Activated CD8-positive, alpha-beta memory T cell treated with anti-CD3 and anti-CD28 coated beads, Interleukin-2, amount 50 U/mL, for 48 hours (primary cell): ENCODE measurements around the gene GNAT2.

Experiments
- DNase-seq: peaks from one replicate; pipeline ENCODE4 v3.0.0-alpha.2; 2020

The GNAT2 gene

DNA sequence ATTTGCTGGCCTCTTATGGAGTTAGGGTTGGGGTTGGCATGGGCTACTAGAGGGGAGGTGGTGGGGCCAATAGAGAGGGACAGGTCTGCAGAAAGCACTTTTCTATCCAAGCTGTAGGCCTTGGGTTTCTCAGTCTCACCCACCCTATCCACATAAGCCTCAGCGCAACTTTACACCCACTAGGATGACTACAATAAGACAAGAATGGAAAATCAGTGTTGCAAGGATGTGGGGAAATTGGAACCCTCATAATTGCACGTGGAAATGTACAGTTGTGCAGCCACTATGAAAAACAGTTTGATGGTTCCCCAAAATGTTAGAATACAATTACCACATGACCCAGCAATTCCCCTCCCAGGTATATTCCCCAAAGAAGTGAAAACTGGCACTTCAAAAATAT lies 22.4 kb upstream of the GNAT2 start:
- no peak for DNase-seq

DNA sequence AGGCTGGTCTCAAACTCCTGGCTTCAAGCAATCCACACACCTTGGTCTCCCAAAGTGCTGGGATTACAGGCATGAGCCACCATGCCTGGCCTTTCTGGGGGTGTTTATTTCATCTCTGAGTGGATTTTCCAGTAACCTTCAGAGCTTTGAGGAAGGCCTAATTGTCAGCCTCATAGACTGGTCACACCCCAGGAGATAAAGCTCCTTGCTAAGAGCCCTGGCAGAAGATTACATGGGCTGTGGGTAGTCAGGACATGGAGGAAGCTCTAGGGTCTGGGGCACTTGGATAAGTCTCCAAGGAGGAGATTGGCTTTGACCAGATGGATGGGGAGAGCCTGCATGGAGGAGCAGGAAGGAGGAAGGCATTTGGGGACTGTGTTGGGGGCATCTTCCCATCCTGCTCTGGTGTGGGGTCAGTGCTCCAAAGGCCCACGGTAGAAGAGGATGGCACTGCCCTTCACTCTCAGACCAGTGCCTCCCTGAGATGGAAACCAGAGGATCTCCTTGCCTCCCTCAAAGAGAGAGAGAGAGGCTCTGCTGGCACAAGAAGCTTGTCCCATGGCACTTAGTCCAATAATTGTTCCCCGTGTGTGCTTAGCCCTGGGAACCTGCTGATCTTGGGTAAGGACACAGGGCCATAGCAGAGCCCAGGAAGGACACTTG lies 21.8 kb upstream of the GNAT2 start:
- no peak for DNase-seq

DNA sequence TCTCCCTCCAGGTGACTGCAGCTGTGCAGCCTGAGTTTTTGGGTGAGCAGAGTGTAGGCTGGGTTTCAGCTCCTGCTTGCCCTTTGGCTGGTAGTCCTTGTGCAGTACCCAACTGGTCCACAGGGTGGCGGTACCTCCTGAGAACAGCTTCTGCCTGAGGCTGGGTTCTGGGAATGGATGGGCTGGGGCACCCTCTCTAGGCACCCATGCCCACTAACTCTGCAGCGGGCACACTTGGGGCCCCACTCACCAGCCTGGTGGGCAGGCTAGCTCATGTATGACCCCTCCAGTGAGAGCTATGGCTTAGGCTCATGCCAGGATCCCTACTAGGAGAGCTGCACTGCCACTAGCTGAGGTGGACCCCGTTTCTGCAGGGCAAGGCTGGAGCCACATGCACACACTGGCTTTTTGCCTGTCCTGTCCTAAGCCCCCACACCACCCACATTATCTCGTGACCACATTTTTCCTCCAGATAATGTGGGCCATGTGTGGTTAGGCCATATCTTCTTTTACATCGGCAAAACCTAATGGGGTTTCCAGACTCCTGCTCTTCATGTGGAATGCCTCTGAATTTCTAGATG lies 21.0 kb upstream of the GNAT2 start:
- DNase-seq, result peak; percentile 100

DNA sequence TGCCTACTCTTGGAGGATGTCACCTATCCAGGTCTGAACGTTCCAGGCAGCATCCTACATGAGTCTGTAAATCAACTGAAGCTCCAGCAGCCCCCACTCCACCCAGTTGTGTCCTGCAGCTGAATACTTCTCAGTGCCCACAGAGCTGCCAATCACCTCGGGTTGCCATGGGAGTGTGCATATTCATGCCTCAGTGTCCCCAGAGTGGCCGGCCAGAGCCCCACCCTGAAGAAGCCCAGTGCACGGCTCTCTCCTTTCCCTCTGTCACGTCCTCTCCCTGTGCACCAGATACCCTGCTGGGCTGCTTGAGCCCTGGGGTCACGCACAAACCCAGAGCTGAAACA lies 20.4 kb upstream of the GNAT2 start:
- no peak for DNase-seq

DNA sequence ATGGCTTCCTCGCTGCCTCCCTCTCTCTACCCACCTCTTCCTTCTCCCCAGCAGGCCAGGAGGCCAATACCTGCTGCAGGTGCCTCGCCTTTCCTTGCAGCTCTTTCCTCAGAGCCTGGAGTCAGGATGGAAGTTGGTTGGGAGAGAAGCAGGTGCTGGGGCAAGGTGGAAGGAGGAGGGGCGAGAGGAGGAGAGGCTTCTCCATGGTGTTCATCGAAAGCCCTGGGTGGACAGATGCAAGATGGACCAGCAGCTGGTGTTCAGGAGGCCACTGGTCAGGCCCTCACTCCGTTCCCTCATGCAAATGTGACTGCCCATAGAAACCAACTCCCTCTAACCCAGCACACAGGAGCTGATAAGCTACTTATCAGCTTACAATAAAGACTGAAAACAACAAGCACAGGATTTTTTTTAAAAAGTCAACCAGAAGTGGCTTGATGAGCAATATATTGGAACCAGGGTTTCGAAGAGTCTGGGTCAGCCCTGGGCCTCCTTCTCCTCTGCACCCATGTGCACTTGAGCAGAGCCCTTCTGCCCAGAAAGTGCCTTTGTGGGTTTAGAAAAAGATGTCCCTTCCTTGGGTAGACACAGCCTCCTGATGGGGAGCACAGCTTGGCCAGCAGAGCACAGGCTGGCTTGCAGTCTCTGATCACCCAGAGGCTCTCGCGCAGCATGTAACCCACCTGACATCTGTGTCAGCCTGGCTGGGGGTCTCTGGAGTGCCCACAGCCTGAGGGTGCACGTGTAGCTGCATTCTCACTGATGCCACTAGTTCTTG lies 19.8 kb upstream of the GNAT2 start:
- DNase-seq, result no peak

DNA sequence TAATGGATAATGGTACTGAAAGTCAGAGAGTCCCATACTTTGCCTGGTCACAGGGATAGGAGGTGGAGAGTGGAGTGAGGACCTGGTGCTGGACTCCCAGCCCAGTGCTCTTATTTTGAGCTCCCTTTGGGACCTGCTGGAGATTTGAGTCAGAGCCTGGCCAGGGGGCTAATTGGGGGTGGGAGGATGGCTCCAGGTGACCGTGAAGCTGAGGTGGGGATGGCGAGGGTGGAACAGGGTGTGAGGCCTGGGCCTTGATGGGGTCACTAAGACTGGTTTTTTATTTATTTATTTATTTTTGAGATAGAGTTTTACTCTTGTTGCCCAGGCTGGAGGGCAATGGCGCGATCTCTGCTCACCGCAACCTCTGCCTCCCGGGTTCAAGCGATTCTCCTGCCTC lies 18.0 kb upstream of the GNAT2 start:
- no peak for DNase-seq

DNA sequence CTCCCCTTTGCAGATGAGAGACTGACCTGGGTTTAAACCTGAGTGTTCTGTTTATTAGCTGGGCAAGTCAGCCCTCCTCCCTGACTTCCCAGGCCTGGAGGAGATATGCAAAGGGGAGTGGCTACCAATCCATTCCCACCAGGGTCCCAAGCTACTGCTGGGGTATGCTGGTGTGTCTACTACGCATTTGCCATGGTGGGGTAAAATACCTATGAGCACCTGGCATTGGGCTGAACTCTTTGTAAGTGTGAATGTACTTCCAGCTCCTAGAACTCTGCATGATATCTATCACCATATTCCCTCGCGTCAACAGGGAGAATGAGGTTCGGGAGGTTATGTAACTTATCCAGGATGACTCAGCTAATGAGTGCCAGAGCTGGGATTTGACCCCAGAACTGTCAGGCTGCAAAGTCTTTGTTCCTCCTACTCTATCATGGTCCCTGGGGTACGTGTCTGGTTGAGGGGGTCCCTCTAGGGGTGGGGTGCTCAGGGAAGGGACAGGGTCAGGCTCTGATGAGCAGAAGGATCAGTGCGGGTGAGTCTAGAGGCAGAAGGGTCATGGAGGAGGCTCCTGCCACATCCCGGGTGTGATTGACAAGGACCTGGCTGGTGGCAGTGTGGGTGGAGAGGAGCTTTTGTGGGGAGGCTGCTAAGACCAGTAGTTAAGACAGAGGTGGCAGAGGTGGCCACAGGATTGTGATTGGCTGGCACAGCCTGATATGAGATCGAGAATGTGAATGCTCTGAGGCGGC lies 17.0 kb upstream of the GNAT2 start:
- DNase-seq, result no peak

DNA sequence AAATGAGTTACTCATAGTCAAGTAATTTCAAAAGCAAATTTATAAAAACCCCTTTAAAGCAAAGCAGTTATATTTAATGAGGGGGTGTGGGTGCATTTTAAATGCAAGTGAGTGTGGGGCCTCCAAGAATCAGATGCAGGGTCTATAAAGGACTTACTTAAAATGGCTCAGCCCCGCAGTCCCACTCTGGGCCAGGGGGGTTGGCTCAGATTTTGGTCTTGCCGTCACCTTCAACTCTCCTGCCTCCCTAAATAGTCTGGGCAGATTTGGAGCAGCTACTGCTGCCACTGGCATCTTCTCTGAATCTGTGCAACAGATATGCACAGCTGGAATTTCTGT lies 16.4 kb upstream of the GNAT2 start:
- DNase-seq, result no peak

DNA sequence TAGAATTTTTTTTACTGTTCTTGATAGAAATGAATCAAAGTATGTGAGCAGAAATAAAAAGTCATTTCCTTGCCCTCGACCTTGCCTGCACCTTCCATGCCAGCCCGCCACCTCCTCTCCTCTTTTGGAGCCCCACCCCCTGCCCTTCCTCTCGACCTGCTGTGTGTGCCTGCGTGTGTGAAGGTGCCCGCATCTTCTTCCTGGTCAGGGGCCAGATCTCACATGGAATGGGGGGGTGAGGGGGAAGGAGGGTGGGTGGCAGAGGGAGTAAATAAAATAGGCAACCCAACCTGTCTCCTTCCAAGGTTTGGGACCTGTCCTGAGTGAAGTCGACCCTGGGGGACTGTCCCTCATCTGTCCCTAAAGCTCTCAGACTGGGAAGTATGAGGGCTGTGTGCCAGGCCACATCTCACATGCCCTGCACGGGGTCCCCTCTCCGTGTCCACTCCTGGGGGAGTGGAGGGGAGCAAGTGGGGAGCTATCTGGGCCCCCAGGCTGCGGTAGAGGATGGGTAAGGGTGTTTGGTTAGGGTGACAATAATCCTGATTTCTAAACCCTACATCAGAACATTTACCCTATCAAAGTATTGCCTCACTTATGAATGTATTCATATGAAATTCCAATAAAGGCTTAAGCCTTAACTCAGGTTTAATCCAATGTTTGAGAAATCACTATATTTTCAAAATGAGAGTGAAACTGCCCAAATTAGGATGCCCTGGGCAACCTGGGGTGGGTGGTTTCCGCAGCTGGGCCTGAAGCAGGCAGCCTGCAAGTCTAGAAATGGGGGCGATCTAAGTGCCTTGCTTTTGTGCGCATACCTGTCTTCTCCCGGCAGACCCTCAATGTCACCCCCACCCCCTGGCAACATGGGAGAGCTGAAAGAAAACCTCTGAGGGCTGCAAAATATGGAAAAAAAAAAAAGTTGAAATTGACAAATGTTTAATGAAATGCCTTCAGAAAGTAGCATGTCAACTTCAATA lies 15.6 kb upstream of the GNAT2 start:
- no peak for DNase-seq

DNA sequence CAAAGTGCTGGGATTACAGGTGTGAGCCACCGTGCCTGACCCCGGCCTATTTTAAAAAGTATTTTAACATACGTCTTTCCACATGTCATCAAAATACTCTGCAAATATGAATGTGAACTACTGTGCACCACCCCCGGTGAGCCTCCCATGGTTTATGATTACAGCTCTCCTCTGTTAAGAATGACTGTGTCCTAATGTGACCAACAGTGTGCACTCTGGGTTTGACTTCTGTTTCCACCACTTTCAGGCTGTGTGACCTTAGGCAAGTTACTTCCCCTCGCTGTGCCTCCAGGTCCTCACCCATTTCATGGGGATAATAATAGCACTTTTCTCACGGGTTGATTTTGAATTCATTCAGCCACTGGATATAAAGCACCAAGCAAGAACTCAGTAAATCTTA lies 14.9 kb upstream of the GNAT2 start:
- no peak for DNase-seq

DNA sequence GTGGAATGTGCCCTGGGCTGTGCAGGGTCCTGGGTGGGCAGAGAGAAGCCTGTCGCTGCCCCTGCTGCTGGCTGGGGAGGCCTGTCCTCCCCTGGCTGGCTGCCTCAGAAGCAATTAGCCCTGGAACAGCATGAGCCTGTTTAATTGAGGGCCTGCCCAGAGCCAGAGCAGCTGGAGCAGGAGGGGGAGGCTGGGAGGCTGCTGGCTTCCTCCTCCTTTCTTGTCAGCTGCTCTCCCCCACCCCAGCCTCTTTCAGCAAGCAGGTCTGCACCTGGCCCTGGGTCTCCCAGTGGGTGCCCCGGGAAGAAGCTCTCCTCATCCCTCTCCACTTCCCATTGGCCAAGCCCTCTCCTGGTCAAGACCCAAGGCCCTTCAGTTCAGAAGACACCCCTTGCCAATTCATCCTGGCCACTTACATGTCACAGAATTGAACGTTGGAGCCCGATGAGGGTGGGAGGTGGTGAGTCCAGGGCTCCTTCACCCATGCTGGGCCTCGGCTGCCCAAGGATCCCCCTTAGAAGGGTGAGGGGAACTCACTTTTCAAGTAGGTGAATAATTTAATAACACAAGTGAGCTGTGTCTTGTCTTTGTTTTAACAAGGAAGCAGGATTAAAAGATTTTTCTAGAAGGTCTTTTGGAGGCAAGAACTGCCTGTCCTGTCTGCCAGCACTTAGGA lies 13.4 kb upstream of the GNAT2 start:
- DNase-seq, result no peak

DNA sequence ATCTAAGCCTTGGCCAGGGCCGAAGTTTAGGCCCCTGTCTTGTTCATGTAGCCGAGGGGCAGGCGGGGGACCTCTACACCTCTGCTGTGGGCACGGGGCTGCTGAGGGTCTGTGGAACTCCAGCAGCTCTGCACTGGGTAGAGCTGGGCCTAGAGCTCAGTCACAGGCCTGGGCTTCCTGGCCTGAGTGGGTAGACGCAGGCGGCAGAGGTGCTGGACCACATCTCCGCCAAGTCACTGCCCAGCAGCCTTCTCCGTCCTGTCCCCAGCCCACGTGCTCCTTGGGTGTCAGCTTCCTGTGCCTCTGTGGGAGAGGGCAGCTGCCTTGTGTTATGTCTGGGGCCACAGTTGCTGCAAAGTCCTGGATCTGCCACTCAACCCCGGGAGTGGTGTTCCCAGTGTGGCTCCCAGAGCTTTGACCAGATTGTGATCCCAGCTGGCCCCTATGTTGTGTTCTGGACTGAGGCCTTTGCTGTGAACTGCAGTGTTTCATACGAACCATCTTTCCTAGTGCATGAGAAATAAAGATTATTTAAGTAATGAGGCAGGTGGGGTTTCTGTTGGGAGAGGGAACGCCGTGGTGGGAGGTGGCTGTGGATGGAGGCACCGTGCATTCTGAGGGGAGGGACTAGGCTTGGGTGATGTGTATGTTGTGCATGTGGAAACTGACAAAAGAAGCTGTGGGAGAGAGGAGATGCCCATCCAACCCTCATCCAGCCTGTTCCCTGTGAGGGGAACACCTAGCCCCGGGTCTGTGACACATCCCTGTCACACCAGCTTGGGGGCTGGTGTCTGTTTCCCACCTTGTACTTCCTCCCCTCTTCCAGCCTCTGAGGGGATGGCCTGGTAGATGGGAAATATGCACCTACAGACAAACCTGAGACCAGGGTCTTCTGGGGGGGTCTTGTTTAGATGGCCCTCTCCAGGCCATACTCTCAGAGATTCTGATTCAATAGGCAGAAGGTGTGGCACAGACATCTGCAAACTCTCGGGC lies 12.4 kb upstream of the GNAT2 start:
- DNase-seq, result no peak

DNA sequence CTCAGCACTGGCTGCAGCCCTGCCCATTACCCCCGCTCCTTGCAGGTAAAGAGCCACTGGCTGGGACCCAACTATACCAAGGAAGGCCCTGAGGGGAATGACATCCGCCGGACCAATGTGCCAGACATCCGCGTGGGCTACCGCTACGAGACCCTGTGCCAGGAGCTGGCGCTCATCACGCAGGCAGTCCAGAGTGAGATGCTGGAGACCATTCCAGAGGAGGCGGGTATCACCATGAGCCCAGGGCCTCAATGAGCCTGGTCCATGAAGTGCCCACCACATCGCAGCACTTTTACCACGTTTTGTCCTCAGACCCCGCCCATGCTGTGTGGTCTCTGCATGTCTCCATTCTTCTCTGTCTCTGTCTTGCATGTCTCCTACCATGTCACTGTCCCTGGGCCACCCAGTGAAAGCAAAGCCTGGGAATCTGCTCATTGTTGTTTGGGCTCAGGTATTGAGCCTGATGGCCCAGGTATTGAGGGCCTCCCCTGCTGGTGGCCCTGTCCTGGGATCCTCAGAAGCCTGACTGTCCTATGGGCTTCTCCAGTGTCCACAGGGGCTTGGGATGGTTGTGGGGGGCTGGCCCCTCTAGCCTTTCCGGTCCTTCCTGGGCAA lies 11.6 kb upstream of the GNAT2 start:
- no peak for DNase-seq

DNA sequence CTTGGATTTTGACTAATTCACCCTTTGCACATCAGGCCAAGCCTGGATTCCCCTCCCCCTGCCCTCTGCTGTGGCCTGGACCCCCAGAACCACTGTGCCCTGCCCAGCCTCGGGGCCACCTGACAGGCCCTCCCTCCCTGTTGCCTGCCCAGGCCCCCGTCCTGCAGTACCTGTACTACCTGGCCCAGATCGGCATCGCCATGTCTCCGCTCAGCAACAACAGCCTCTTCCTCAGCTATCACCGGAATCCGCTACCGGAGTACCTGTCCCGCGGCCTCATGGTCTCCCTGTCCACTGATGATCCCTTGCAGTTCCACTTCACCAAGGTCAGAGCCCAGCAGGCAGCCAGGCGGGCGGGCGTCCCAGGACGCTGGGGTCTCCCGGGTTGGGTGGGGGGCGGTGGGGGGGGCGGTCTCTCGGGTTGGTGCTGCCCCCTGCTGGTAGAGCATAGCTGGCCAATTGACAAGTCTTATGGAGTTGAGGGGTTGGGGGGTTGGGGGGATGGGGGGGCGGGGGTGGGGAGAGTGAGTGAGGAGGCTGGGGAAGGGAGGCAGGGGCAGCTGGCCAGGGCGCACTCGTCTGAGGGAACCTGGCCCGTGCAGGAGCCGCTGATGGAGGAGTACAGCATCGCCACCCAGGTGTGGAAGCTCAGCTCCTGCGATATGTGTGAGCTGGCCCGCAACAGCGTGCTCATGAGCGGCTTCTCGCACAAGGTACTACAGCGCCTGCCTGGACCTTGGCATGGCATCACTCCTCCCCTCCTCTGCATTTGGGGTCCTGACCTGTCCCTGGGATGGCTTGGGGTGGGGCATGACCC lies 10.9 kb upstream of the GNAT2 start:
- peak; percentile 78 for DNase-seq

DNA sequence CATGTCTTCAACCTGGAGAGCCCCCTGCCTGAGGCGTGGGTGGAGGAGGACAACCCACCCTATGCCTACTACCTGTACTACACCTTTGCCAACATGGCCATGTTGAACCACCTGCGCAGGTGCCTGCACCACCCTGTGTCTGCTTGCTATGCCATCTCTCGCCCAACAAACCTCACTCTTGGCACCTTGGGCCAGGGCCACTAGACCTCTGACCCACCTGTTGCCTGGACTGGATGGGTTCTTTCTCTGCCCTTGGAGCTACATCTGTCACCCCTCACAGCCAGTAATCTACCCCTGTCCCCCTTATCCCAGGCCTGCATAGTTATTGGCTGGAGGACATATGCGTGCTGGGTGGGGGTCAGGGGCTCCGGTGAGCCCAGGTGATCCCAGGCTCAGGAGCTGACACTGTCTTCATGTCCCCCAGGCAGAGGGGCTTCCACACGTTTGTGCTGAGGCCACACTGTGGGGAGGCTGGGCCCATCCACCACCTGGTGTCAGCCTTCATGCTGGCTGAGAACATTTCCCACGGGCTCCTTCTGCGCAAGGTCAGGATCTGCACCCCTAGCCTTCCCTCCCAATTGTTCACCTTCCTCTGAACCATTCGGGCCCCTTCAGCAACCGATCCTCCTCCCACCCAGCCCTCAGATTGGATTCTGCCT lies 10.1 kb upstream of the GNAT2 start:
- DNase-seq, result no peak

DNA sequence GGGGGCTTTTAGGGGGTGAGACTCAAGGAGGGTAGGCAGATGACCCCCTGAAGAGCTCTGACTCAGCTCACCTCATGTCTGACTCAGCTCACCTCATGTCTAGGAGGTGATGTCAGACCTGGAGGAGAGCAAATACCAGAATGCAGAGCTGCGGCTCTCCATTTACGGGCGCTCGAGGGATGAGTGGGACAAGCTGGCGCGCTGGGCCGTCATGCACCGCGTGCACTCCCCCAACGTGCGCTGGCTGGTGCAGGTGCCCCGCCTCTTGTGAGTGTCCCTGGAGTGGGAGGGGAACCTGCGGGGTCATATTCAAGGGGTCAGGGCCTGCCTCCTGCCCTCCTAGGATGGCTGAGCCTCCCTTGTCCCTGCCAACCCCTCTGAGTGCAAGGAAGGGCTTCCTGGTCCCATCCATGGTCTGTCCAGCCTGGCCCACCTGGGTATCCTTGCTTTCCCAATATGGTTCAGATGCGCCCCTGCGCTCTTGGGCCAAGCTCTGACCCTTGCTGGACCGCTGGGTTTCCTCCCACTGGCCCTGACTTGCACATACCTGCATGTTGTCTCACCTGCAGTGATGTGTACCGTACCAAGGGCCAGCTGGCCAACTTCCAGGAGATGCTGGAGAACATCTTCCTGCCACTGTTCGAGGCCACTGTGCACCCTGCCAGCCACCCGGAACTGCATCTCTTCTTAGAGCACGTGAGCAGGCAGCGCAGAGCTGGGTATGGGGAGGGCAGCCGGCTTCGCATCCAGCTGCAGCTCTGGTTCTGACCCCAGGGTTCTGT lies 9.3 kb upstream of the GNAT2 start:
- DNase-seq, result peak; percentile 53

DNA sequence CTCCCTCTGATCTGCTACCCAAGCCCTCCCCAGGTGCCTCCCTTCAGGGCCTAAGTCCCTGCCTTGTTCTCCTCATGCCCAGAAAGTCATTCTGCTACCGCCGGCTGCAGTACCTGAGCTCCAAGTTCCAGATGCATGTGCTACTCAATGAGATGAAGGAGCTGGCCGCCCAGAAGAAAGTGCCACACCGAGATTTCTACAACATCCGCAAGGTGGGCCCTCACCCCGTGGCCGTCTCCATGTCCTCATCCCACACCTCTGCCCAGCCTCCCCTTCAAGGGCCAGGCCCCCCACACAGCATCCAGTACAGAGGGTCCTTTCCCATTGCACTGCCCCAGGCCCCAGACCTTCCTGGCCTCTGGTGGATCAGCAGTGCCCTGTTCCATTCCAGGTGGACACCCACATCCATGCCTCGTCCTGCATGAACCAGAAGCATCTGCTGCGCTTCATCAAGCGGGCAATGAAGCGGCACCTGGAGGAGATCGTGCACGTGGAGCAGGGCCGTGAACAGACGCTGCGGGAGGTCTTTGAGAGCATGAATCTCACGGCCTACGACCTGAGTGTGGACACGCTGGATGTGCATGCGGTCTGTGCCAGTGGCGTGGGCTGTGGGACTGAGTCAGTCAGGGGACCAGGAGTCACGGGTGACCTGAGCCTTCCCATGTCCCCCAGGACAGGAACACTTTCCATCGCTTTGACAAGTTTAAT lies 8.4 kb upstream of the GNAT2 start:
- DNase-seq, result no peak
